Measurements from ENCODE around the gene THAP2. TPM values are rescaled to one million over a fixed set of nuclear protein-coding genes. Genes with fewer than 3 reads are reported as not detected.

THAP2 gene
- total RNA-seq, 6 experiments from 2014 or later = 1.3 to 3.2 (median 2.0) TPM

GRCh38 chr12:71662849-71663560 lies 1.1 kb upstream of the THAP2 start:
- intact Hi-C loops (cut with DNase I) = no loop called here
- TF ChIP-seq POLR2A (IDR thresholded peaks at IDR 0.05) (no peak), CTCF (IDR thresholded peaks at IDR 0.05) (no peak)
- ATAC-seq (peak; percentile 33 to 38 (median 38)), DNase-seq (peak; percentile 64 to 77 (median 70))
- Histone ChIP-seq H3K4me3 (peak overlapping the region; percentile 76 to 86 (median 86)), H3K9me3 (no peaks in the 10 kb centered on the region), H3K27me3 (no peaks in the 10 kb centered on the region), H3K4me1 (peaks cover 0 to 22% (median 9%) of the 10 kb centered on the region in 4 donors), H3K27ac (peak overlapping the region; percentile 91 to 98 (median 92)), H3K36me3 (peaks cover 0 to 19% (median 16%) of the 10 kb centered on the region in 4 donors)
- WGBS (ENCODE audit: insufficient coverage, low coverage, low lambda C conversion rate, missing lambda C conversion rate) = 2% methylated on average over 13 of the region's 53 CpGs

- under 1% methylated on average over 19 of the region's 20 CpGs for WGBS (ENCODE audit: insufficient coverage, low coverage, low lambda C conversion rate, missing lambda C conversion rate)
- Histone ChIP-seq H3K4me1 (peaks cover 0 to 22% (median 9%) of the 10 kb centered on the region in 4 donors), H3K9me3 (no peaks in the 10 kb centered on the region), H3K4me3 (peak overlapping the region; percentile 76 to 86 (median 86)), H3K36me3 (peaks cover 0 to 7% (median 6%) of the 10 kb centered on the region in 4 donors), H3K27me3 (no peaks in the 10 kb centered on the region), H3K27ac (peak overlapping the region; percentile 91 to 98 (median 92))
- intact Hi-C loops (cut with DNase I) = no loop called here
- no peak for DNase-seq
- TF ChIP-seq POLR2A (IDR thresholded peaks at IDR 0.05) (no peak), CTCF (IDR thresholded peaks at IDR 0.05) (no peak)
- ATAC-seq = peak; percentile 23 to 52 (median 38)
Observed at GRCh38 chr12:71664411-71665089, 449 bp downstream of the THAP2 start.

- TF ChIP-seq CTCF (IDR thresholded peaks at IDR 0.05) (no peak), POLR2A (IDR thresholded peaks at IDR 0.05) (no peak)
- H3K4me3 ChIP-seq = peak overlapping the region; percentile 76 to 86 (median 86)
- no peak for DNase-seq
- 13% methylated on average over 4 of the region's 4 CpGs for WGBS (ENCODE audit: insufficient coverage, low coverage, low lambda C conversion rate, missing lambda C conversion rate)
- peaks cover 0 to 22% (median 9%) of the 10 kb centered on the region in 4 donors for H3K4me1 ChIP-seq
- peaks cover 0 to 1% (median under 1%) of the 10 kb centered on the region in 4 donors for H3K36me3 ChIP-seq
- ATAC-seq = no peak
- intact Hi-C loops (cut with DNase I) = no loop called here
- H3K27ac ChIP-seq = peak overlapping the region; percentile 91 to 98 (median 92)
- H3K27me3 ChIP-seq = no peaks in the 10 kb centered on the region
- no peaks in the 10 kb centered on the region for H3K9me3 ChIP-seq
Observed at GRCh38 chr12:71665090-71665463, 976 bp downstream of the THAP2 start.

- no peak for ATAC-seq
- Histone ChIP-seq H3K36me3 (no peaks in the 10 kb centered on the region), H3K4me3 (no peak overlapping the region), H3K27me3 (no peaks in the 10 kb centered on the region), H3K4me1 (peaks cover 0 to 21% (median 6%) of the 10 kb centered on the region in 4 donors), H3K9me3 (no peaks in the 10 kb centered on the region), H3K27ac (no peak overlapping the region)
- TF ChIP-seq CTCF (IDR thresholded peaks at IDR 0.05) (no peak), POLR2A (IDR thresholded peaks at IDR 0.05) (no peak)
- intact Hi-C loops (cut with DNase I) = no loop called here
- no peak for DNase-seq
- WGBS (ENCODE audit: insufficient coverage, low coverage, low lambda C conversion rate, missing lambda C conversion rate) = 96% methylated on average over 5 of the region's 5 CpGs
Observed at GRCh38 chr12:71666259-71666658, 2.2 kb downstream of the THAP2 start.

Measured in right lobe of liver (tissue), 6 donors.